Spleen (tissue), 7 donors: ENCODE results near the gene PLXNB1.

Experiments
- CTCF ChIP-seq, 11 experiments: fragments of 200-600 bp in 7 of 11; fragments of 450-650 bp in 4 of 11; sonication (generic) in 4 of 11; IDR thresholded peaks in 8 of 11; conservative IDR thresholded peaks in 3 of 11; 1 replicate in 7 of 11; 2 replicates in 4 of 11; pipeline versions ENCODE4 v1.4.0 to v1.8.0; 2016 to 2021; ENCODE audit warnings: antibody characterized with exemption in 11 of 11, inconsistent platforms in 4 of 11, mild to moderate bottlenecking in 1 of 11
- POLR2A ChIP-seq, 3 donors: fragments of 450-650 bp; IDR thresholded peaks; one replicate each; pipeline ENCODE4 v1.5.1; 2017; ENCODE audit warnings: antibody characterized with exemption in 3 of 3, mild to moderate bottlenecking in 1 of 3
- POLR2AphosphoS5 ChIP-seq, 3 donors: sonication (generic); formaldehyde crosslinking; IDR thresholded peaks; one replicate each; pipeline ENCODE4 v1.5.1; 2017; ENCODE audit warnings: antibody characterized with exemption in 3 of 3
- donor health status: DM: no; HTN: no; CAD: no; lungs with moderate emphysema.
- donor health status: DM: no; HTN: no; CAD: no.
- donor health status: DM: no; HTN: no; CAD: no.

GRCh38 chr3:48417529-48418108 is 12.3 kb downstream of the PLXNB1 start:
- TF ChIP-seq CTCF (IDR thresholded peaks at IDR 0.05 in 8 of 11, conservative IDR thresholded peaks at IDR 0.05 in 3 of 11) (no peak), POLR2A (IDR thresholded peaks at IDR 0.05) (no peak), POLR2AphosphoS5 (IDR thresholded peaks at IDR 0.05) (no peak)
